Measurements from ENCODE around the gene SGMS1. TPM values are rescaled to one million over a fixed set of nuclear protein-coding genes. Genes with fewer than 3 reads are reported as not detected.

Gene SGMS1
- total and polyA plus RNA-seq, 3 donors from 2014 or later: 30.6 to 90.9 (median 63.2) TPM

GRCh38 chr10:50526185-50526584 is 97.6 kb downstream of the SGMS1 start:
- TF ChIP-seq, protein P1, sequence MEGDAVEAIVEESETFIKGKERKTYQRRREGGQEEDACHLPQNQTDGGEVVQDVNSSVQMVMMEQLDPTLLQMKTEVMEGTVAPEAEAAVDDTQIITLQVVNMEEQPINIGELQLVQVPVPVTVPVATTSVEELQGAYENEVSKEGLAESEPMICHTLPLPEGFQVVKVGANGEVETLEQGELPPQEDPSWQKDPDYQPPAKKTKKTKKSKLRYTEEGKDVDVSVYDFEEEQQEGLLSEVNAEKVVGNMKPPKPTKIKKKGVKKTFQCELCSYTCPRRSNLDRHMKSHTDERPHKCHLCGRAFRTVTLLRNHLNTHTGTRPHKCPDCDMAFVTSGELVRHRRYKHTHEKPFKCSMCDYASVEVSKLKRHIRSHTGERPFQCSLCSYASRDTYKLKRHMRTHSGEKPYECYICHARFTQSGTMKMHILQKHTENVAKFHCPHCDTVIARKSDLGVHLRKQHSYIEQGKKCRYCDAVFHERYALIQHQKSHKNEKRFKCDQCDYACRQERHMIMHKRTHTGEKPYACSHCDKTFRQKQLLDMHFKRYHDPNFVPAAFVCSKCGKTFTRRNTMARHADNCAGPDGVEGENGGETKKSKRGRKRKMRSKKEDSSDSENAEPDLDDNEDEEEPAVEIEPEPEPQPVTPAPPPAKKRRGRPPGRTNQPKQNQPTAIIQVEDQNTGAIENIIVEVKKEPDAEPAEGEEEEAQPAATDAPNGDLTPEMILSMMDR (IDR thresholded peaks at IDR 0.05): no peak
- no peak for TF ChIP-seq POLR2A (IDR thresholded peaks at IDR 0.05)
- 89 to 95% methylated on average over 4 of the region's 4 CpGs for WGBS, 2 donors
- no peaks in the 10 kb centered on the region for H3K9me3 ChIP-seq
- no peak overlapping the region for H3K4me3 ChIP-seq
- intact Hi-C loops (cut with DNase I; ENCODE audit: low total_unique reads): no loop called here
- DNase-seq: no peak
- no peaks in the 10 kb centered on the region for H3K27me3 ChIP-seq
- no peaks in the 10 kb centered on the region for H3K4me1 ChIP-seq
- no peaks in the 10 kb centered on the region for H3K36me3 ChIP-seq (ENCODE audit: low read depth, missing control alignments)
- H3K27ac ChIP-seq: no peak overlapping the region

- TF ChIP-seq, protein P1 (IDR thresholded peaks at IDR 0.05): no peak
- no peak for TF ChIP-seq POLR2A (IDR thresholded peaks at IDR 0.05)
- intact Hi-C loops (cut with DNase I; ENCODE audit: low total_unique reads): no loop called here
- Histone ChIP-seq H3K27me3 (no peaks in the 10 kb centered on the region), H3K4me3 (no peak overlapping the region), H3K36me3 (ENCODE audit: low read depth, missing control alignments) (no peaks in the 10 kb centered on the region), H3K4me1 (no peaks in the 10 kb centered on the region), H3K9me3 (no peaks in the 10 kb centered on the region), H3K27ac (no peak overlapping the region)
- no peak for DNase-seq
Observed at GRCh38 chr10:50523357-50523756, 100.4 kb downstream of the SGMS1 start.

- Histone ChIP-seq H3K27ac (no peak overlapping the region), H3K9me3 (no peaks in the 10 kb centered on the region), H3K4me3 (no peak overlapping the region), H3K36me3 (ENCODE audit: low read depth, missing control alignments) (no peaks in the 10 kb centered on the region), H3K27me3 (no peaks in the 10 kb centered on the region), H3K4me1 (no peaks in the 10 kb centered on the region)
- DNase-seq: no peak
- 93 to 95% methylated on average over 2 of the region's 2 CpGs for WGBS, 2 donors
- TF ChIP-seq, protein P1 (IDR thresholded peaks at IDR 0.05): no peak
- TF ChIP-seq POLR2A (IDR thresholded peaks at IDR 0.05): no peak
- intact Hi-C loops (cut with DNase I; ENCODE audit: low total_unique reads): no loop called here
Observed at GRCh38 chr10:50522908-50523307, 100.8 kb downstream of the SGMS1 start.

- peaks cover 3% of the 10 kb centered on the region for H3K4me1 ChIP-seq
- H3K9me3 ChIP-seq: no peaks in the 10 kb centered on the region
- TF ChIP-seq POLR2A (IDR thresholded peaks at IDR 0.05): no peak
- TF ChIP-seq, protein P1 (IDR thresholded peaks at IDR 0.05): no peak
- WGBS, 2 donors: 94 to 95% methylated on average over 3 of the region's 3 CpGs
- H3K36me3 ChIP-seq (ENCODE audit: low read depth, missing control alignments): no peaks in the 10 kb centered on the region
- intact Hi-C loops (cut with DNase I; ENCODE audit: low total_unique reads): no loop called here
- no peak overlapping the region for H3K4me3 ChIP-seq
- DNase-seq: no peak
- H3K27me3 ChIP-seq: no peaks in the 10 kb centered on the region
- H3K27ac ChIP-seq: no peak overlapping the region
Observed at GRCh38 chr10:50520115-50520514, 103.6 kb downstream of the SGMS1 start.

- Histone ChIP-seq H3K9me3 (no peaks in the 10 kb centered on the region), H3K36me3 (ENCODE audit: low read depth, missing control alignments) (no peaks in the 10 kb centered on the region), H3K4me3 (no peak overlapping the region), H3K27ac (peak overlapping the region in 1 of 2 donors; percentile 20), H3K27me3 (no peaks in the 10 kb centered on the region), H3K4me1 (peaks cover 5% of the 10 kb centered on the region)
- 45 to 66% methylated on average over 3 of the region's 3 CpGs for WGBS, 2 donors
- TF ChIP-seq, protein P1 (IDR thresholded peaks at IDR 0.05): no peak
- no peak for TF ChIP-seq POLR2A (IDR thresholded peaks at IDR 0.05)
- intact Hi-C loops (cut with DNase I; ENCODE audit: low total_unique reads): no loop called here
- no peak for DNase-seq
Observed at GRCh38 chr10:50517626-50518025, 106.1 kb downstream of the SGMS1 start.

Measured in testis (tissue), 3 donors.